ENCODE measurements around the gene SORBS2. TPM values are rescaled to one million over a fixed set of nuclear protein-coding genes. Genes with fewer than 3 reads are reported as not detected.
A peak's percentile ranks its signal among the peaks of the same experiment; 100 is the strongest.

Gene SORBS2
- total and polyA plus RNA-seq, 8 donors = 9.0 to 908 (median 66.4) TPM

GRCh38 chr4:185834778-185835177 is 22.8 kb upstream of the SORBS2 start:
- 93 to 97% (median 94%) methylated on average over 6 of the region's 6 CpGs for WGBS, 5 donors
- Histone ChIP-seq H3K4me1 (peaks cover 13 to 68% (median 35%) of the 10 kb centered on the region in 4 donors), H3K4me3 (no peak overlapping the region), H3K27me3 (no peaks in the 10 kb centered on the region), H3K36me3 (no peaks in the 10 kb centered on the region), H3K9me3 (no peaks in the 10 kb centered on the region), H3K27ac (no peak overlapping the region)
- no peak for TF ChIP-seq EP300 (IDR thresholded peaks at IDR 0.05)
- TF ChIP-seq CTCF (IDR thresholded peaks at IDR 0.05) = no peak
- no peak for TF ChIP-seq POLR2AphosphoS5 (IDR thresholded peaks at IDR 0.05)
- TF ChIP-seq POLR2A (IDR thresholded peaks at IDR 0.05) = no peak
- intact Hi-C loops (cut with DNase I; ENCODE audit: low total_unique reads) = no loop called here
- DNase-seq = no peak

- no peaks in the 10 kb centered on the region for H3K36me3 ChIP-seq
- no peaks in the 10 kb centered on the region for H3K27me3 ChIP-seq
- no peak for TF ChIP-seq POLR2A (IDR thresholded peaks at IDR 0.05)
- no peak for TF ChIP-seq CTCF (IDR thresholded peaks at IDR 0.05)
- no peak for TF ChIP-seq EP300 (IDR thresholded peaks at IDR 0.05)
- TF ChIP-seq POLR2AphosphoS5 (IDR thresholded peaks at IDR 0.05) = no peak
- DNase-seq = no peak
- peaks cover 13 to 61% (median 32%) of the 10 kb centered on the region in 4 donors for H3K4me1 ChIP-seq
- no peak overlapping the region for H3K4me3 ChIP-seq
- intact Hi-C loops (cut with DNase I; ENCODE audit: low total_unique reads) = no loop called here
- no peak overlapping the region for H3K27ac ChIP-seq
- H3K9me3 ChIP-seq = no peaks in the 10 kb centered on the region
- 55 to 69% (median 63%) methylated on average over 4 of the region's 4 CpGs for WGBS, 5 donors
Measured at GRCh38 chr4:185834088-185834487, 22.1 kb upstream of the SORBS2 start.

- peak overlapping the region in 1 of 5 donors; percentile 33 for H3K27ac ChIP-seq
- peaks cover 12 to 51% (median 26%) of the 10 kb centered on the region in 4 donors for H3K4me1 ChIP-seq
- peak in 1 of 2 donors; percentile 68 for DNase-seq
- no peaks in the 10 kb centered on the region for H3K36me3 ChIP-seq
- H3K4me3 ChIP-seq = no peak overlapping the region
- H3K27me3 ChIP-seq = no peaks in the 10 kb centered on the region
- TF ChIP-seq CTCF (IDR thresholded peaks at IDR 0.05) = no peak
- peak; percentile 25 to 84 (median 76) for TF ChIP-seq POLR2AphosphoS5 (IDR thresholded peaks at IDR 0.05)
- intact Hi-C loops (cut with DNase I; ENCODE audit: low total_unique reads) = no loop called here
- H3K9me3 ChIP-seq = no peaks in the 10 kb centered on the region
Measured at GRCh38 chr4:185833055-185833598, 21.1 kb upstream of the SORBS2 start.

GRCh38 chr4:185831125-185831815 is 19.3 kb upstream of the SORBS2 start:
- Histone ChIP-seq H3K4me3 (no peak overlapping the region), H3K27ac (peak overlapping the region; percentile 37 to 67 (median 41)), H3K4me1 (peaks cover 2 to 33% (median 13%) of the 10 kb centered on the region in 4 donors), H3K36me3 (no peaks in the 10 kb centered on the region), H3K9me3 (no peaks in the 10 kb centered on the region), H3K27me3 (no peaks in the 10 kb centered on the region)
- intact Hi-C loops (cut with DNase I; ENCODE audit: low total_unique reads) = no loop called here
- DNase-seq = no peak
- WGBS, 5 donors = 44 to 72% (median 49%) methylated on average over 5 of the region's 5 CpGs
- TF ChIP-seq POLR2A (IDR thresholded peaks at IDR 0.05) (no peak), POLR2AphosphoS5 (IDR thresholded peaks at IDR 0.05) (no peak), EP300 (IDR thresholded peaks at IDR 0.05) (no peak), CTCF (IDR thresholded peaks at IDR 0.05) (no peak)
